Posterior cingulate gyrus (tissue), 11 donors: ENCODE results near the gene DEDD.

Experiments
- DNase-seq, 10 donors: peaks; one replicate each; pipeline versions ENCODE4 v3.0.0 to v3.0.0-alpha.2; 2020 to 2021; ENCODE audit warnings: mixed read lengths in 3 of 10
- intact Hi-C: fragments of 100-400 bp; cut with DNase I; formaldehyde crosslinking; loops from one replicate; pipeline ENCODE4 v1.15.1; 2023

The DEDD gene

DNA sequence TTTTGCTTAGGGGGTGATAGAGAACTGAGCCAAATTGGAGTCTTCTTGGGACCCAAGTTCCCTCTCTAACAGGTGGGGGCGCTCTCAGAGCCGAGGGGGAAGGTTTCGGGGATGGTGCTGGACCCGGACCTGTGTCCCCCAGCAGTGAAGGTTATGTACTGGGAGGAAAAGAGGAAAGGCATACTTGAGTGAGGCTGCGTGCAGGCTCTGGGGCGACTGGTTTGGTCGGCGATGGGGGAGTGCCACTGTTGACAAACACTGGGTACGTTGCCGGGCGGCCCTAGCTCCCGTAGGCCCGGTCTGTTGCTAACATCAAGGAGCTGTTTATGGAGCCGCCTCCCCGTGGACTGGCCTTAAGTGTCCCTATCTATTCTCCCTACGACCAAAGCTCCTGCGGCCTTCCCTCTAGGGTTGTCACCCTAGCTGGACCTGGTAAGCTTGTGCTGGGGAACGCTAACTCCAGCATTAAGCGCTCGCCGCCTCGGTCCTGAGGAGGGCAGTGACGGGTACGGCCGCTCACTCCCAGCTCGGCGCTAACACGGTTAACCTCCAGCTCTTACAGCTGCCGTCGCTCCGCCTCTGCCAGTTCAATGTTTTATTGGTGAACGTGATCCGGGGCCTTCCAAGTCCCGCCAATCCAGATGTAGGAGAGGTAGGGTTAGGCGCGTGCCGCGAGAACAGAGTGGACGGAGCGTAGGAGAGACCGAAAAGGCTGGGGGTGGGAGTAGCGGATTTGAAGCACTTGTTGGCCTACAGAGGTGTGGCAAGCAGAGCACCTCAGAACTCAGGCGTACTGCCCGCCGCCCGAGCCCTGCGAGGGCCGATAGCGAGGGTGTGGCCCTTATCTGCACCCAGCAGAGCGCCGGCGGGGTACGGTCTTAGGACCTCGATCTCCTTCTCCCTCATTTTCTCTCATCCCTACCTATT lies 33.5 kb upstream of the DEDD start, which contains the start of gene PPOX:
Gene PPOX, plus strand, starts transcription at position 685 of the 927 bp plus-strand sequence. CDS start 422 bp downstream, outside the sequence.
- DNase-seq: peak; percentile 96 to 100 (median 98)
- intact Hi-C loops: no loop called here

DNA sequence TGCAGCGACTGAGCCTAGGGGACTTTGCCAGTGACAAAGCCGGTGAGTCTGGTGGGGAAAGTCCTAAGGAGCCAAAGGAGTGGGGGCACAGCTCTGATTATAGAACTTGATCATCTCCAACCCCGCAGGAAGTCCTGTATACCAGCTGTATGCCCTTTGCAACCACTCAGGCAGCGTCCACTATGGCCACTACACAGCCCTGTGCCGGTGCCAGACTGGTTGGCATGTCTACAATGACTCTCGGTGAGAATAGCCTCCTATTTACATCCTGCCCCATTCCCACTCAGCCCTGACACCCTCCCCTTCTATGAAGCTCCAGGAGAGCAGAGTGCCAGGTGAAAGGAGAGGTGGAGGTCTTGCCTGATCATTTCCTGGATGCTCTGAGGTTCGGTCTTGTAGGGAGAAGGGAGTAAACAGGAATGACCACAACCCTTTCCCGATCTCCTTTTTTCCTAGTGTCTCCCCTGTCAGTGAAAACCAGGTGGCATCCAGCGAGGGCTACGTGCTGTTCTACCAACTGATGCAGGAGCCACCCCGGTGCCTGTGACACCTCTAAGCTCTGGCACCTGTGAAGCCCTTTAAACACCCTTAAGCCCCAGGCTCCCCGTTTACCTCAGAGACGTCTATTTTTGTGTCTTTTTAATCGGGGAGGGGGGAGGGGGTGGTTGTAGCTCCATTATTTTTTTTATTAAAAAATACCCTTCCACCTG lies 32.6 kb upstream of the DEDD start:
- DNase-seq: peak in 3 of 10 donors; percentile 51 to 68 (median 65)
- intact Hi-C loops: no loop called here

DNA sequence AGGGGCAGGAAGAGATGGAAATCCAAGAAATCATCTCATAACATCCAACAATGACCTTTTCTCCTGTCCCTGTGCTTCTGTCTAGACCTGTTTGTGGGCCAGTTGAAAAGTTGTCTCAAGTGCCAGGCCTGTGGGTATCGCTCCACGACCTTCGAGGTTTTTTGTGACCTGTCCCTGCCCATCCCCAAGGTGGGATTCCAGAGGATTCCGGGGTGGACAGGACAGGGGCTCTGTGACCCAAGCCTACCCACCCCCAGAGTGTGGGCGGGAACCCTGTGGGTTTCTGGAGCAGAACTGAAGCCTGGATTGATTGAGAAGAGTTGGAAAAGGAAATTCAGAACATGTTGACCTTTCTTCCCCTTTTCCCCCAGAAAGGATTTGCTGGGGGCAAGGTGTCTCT lies 31.3 kb upstream of the DEDD start:
- DNase-seq: peak in 2 of 10 donors; percentile 33 to 40
- intact Hi-C loops: no loop called here

DNA sequence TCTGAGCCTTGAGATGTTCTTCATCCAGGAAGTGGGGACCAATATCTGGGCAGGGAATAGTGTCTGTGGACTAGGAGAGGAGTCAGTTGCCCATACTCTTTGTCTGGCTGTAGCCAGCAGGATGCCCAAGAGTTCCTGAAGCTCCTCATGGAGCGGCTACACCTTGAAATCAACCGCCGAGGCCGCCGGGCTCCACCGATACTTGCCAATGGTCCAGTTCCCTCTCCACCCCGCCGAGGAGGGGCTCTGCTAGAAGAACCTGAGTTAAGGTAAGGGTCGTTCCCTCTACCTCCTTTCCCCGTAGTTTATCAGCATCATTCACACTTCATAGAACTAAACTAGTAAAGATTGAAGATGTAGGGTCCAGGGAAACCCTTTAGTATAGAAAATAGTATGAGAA lies 30.3 kb upstream of the DEDD start:
- peak in 1 of 10 donors; percentile 46 for DNase-seq
- intact Hi-C loops: no loop called here

DNA sequence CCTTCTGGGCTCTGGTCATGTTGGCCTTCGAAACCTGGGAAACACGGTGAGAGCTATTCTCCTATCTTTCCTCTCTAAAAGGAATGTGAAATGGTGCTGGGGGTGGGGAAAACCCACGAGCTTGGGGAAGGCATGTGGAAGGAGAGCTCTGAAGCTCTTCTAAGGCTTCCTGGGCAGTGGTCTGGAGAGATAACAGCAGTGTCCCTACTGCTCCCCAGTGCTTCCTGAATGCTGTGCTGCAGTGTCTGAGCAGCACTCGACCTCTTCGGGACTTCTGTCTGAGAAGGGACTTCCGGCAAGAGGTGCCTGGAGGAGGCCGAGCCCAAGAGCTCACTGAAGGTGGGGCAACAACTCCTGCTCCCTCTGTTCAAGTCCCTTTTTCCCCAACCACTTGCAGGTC lies 29.6 kb upstream of the DEDD start:
- intact Hi-C loops: no loop called here

DNA sequence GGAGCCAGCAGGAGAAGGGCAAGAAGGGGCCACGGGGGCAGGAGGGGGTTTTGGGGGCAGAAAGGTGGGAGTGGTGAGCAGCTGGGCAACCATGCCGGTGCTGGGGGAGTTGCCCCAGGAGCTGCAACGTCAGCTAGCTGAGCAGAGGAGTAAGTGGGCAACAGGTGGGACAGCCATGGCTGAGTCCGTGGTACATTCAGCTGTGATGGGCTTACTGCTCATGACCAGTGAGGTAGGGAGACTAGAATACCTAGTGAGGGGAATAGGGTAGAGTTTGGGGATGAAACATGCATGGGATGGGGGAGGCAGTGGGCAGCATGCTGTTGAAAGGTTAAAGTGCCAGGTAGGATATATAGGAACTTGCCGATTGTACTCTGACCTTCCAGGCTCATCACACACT lies 29.2 kb upstream of the DEDD start:
- peak in 1 of 10 donors; percentile 8 for DNase-seq
- intact Hi-C loops: no loop called here

More for the DNA sequence above, 29.6 kb upstream of the DEDD start:
- peak in 1 of 10 donors; percentile 10 for DNase-seq

DNA sequence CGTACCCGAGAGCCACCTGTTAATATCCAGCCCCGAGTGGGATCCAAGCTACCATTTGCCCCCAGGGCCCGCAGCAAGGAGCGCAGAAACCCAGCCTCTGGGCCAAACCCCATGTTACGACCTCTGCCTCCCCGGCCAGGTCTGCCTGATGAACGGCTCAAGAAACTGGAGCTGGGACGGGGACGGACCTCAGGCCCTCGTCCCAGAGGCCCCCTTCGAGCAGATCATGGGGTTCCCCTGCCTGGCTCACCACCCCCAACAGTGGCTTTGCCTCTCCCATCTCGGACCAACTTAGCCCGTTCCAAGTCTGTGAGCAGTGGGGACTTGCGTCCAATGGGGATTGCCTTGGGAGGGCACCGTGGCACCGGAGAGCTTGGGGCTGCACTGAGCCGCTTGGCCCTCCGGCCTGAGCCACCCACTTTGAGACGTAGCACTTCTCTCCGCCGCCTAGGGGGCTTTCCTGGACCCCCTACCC lies 28.2 kb upstream of the DEDD start:
- DNase-seq: peak in 1 of 10 donors; percentile 33
- intact Hi-C loops: no loop called here

DNA sequence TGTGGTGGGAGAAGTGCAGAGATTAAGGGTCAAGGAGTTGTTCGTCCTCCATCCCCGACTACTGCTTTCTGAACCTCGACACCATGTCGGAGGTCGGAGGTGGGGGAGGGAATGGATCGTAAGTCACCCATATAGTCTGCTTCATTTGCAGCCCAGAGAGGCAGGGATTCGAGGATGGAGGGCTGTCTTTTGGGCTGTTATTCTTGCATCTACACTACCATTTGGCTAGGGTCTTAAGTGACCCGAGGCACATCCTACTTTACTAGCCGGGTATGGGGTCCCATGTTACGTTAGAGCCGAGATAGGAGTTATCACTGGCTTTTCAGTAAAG lies 27.4 kb upstream of the DEDD start:
- DNase-seq: no peak
- intact Hi-C loops: no loop called here

DNA sequence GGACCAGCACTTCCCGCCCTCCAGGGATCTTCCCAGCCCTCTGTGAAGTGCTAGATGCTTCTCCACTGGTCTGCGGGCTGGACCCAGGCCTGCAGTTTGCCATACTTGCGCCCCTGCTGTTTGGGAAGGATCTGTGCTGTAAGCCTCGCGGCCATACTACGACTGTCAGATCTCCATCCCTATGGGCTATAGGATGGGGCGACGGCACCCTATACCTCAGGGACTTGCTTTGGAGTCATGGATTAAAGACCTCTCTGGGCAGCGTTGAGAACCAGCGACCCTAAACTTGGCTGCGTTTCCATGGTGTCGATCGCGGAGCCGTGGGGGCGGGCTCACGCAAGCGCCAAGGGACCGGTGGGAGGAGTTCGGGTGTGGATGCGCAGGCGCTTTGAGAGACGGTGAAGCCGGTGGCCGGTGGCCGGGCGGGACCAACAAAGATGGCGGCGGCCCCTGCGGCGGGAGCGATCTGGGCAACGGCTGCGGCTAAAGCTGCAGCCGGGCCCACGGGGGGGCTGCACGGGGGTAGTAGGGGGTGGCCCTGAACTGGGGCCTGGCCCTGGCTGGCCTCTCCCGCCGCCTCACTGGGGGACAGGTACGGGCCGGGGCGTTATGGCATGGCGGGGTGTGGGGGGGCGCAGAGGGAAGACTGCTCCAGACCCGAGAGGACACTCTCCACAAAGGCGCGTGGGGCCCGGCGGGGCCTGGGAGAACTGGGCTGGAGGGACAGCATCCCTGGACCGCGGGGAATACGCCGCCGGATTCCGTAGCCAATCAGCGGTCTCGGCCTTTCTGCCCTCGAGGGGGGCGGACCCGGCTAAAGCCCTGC lies 26.8 kb upstream of the DEDD start, which contains the start of gene USP21:
Gene USP21, plus strand, starts transcription at position 414 of the 826 bp plus-strand sequence. CDS start 1,141 bp downstream, outside the sequence.
- intact Hi-C loops: no loop called here
- peak; percentile 90 to 99 (median 96) for DNase-seq

DNA sequence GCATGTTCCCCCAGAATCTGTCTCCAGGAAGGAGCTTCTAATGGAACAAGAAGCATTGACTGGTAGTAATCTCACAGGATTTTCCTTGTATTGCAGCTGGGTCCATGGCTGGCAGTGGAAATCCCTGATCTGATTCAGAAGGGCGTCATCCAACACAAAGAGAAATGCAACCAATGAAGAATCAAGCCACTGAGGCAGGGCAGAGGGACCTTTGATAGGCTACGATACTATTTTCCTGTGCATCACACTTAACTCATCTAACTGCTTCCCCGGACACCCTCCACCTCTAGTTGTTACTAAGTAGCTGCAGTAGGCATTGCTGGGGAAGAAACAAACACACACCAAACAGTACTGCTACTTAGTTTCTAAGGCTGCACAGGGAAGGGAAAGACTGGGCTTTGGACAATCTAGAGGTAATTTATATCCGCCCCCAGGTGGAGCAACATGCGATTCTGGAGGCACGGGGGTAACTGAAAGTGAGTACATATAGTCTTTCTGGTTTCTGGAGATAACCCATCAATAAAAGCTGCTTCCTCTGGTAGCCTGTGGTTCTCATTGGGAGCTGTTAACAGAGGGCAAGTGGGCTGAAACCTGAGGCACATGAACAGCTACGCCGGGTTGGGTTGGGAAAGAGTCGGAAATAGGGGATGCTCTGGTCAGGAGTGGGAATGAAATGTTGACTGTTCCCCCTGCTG lies 26.0 kb upstream of the DEDD start:
- intact Hi-C loops: no loop called here
- no peak for DNase-seq

DNA sequence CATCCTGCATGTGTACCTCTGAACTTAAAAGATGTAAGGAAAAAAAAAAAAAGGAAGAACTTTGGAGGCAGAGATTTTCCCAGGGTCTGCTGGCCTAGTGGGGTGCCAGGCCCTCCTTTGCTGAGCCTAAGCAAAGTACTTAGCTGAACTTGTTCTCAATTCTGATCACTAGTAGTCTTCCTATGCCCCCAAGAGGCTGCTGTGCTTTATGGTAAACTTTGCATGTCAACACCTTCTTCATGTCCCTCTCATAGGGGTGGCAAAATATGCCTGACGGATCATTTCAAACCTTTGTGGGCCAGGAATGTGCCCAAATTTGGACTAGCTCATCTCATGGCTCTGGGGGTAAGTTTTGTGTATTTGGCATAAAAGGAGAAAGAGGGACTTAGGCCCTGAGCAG lies 25.4 kb upstream of the DEDD start:
- no peak for DNase-seq
- intact Hi-C loops: no loop called here

DNA sequence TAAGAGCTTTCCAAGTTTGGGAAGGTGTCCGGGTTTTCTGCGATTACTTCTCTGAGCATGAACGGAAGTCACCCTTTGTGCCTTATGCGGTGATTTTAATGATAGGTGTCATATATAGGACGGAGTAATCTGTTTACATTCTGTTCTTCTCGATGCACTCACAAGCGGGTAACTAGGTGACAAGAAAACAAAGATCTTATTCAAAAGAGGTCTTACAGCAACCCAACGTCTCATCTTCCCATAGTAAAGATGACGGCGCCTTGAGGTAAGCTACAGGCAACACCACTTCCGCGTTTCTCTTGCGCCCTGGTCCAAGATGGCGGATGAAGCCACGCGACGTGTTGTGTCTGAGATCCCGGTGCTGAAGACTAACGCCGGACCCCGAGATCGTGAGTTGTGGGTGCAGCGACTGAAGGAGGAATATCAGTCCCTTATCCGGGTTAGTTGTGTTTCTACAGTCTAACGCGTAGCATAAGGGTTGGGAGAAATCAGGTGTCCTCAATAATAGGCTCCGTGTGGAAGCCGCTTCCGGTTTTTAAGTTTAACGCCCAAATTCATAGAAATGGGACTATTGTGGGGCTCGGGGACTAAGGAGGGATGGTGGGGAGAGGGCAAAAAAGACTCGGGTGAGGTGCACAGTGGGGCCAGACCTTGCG lies 21.3 kb upstream of the DEDD start, which contains the start of gene UFC1:
Gene UFC1, plus strand, starts transcription at position 297 of the 656 bp plus-strand sequence. Its CDS starts 20 bp downstream, at position 317.
- intact Hi-C loops: loop anchor here (1.0 kb wide), 1 partner anchor 21 kb away; no protein-coding TSS in a partner anchor

DNA sequence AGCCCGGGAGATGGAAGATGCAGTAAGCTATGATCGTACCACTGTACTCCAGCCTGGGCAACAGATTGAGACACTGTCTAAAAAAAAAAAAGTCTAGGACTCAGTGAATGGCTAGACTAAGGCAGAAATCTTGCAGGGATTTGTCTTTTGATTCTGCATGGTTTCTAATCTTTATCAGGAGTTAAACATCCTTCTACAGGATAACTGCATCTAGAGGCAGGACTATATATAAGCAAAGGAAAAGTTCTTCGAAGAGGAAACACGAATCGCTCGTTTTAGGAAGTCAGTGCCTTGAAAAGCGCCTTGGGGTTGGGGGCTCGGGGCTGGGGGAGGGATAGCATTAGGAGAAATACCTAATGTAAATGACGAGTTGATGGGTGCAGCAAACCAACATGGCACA lies 20.7 kb upstream of the DEDD start:
- DNase-seq: no peak
- intact Hi-C loops: loop anchor here (1.0 kb wide), 1 partner anchor 20 kb away; no protein-coding TSS in a partner anchor

More for the DNA sequence above, 21.3 kb upstream of the DEDD start, which contains the start of gene UFC1:
- peak; percentile 68 to 97 (median 78) for DNase-seq

DNA sequence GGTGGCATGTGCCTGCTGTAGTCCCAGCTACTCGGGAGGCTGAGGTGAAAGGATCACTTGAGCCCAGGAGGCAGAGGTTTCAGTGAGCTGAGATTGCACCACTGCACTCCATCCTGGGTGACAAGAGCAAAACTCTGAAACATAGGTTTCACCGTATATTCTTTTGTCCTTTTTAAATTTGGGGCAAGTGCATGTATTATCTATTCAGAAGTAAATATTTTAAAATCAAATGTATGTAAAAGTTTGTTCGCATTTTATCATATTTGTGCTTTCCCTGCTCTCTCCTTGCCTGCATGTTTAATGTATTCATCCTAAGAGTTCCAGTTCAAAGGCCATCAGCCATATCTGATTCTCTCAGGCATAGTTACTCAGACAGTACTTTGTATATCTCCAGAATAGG lies 13.4 kb upstream of the DEDD start:
- no peak for DNase-seq
- intact Hi-C loops: no loop called here

DNA sequence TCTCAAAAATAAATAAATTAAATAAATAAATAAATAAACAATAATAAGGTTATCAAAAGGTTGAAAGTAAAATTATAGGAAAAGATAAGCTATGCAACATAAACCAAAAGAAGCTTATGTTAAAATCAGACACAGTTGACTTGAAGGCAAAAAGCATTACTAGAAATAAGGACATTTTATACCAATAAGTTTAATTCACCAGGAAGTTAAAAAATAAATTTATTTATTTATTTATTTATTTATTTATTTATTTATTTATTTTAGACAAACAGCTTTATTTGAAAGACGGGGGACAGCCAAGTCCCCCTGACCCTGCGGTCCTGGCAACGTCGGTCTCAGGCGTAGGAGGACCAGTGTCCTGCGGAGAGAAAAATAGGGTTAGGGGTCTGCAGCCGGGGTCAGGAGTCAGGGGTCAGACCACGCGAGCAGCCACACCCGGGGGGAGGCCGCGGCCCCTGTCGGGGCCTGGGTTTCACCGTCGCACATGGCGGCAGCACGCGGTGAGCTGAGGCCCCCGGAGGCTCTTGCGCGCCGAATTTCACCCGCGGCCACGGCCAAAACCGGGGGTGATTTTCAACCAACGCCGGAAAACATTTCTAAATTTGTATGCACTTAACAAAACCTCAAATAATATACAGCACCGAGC lies 8.4 kb upstream of the DEDD start:
- peak in 1 of 10 donors; percentile 45 for DNase-seq
- intact Hi-C loops: no loop called here

DNA sequence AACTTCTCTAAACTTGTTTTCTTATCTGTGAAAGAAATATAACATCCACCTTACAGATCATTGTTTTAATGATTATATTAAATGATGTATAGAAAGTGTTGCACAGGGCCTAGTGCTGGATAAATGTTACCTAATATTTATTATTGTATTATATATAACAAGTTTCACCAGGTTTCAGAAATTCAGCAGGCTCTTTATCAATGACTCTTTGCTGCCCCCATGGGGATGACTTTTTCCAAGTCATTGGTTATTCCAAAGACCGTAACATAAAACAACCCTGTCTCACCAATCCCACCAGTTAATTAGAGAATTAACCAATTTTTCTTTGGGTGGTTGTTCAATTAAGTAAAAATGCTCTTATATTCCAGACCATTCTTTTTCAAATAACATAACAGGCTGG lies 7.3 kb upstream of the DEDD start:
- intact Hi-C loops: no loop called here
- DNase-seq: no peak

DNA sequence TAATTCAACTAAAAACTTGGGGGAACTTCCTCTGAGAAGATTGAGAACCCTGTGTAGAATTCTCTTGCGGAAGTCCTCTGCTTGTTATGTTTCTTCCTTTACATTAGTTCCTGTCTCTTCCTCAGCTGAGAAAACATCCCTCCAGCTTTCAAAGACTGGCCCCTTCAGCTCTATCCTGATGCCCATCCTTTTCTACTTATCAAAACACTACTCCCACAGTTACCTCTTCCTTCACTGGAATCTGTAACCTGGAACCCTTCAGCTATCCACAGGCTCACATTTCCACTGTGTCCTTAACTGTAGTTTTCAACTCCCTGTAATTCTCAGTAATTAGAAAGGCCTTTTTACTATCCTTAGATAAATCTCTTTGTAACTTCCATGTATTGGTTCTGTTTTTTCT lies 6.0 kb upstream of the DEDD start:
- DNase-seq: no peak
- intact Hi-C loops: no loop called here

DNA sequence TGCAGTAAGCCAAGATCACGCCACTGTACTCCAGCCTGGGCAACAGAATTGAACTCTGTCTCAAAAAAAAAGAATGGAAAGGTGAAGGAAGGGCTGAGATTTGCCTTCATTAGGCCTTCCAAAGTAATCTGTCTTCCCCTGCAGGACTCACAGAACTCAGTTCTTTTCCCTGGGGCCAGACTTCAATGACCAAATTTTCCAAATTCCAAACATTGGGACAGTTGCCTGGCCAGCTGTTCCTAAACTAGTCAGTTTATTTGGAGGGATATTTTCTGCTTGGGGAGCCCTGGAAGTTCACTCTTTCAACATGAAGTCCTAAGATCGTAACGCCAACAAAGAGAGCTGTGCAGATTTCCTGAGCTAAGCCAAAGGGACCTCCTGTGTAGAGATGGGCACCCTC lies 5.4 kb upstream of the DEDD start:
- intact Hi-C loops: no loop called here
- DNase-seq: peak in 1 of 10 donors; percentile 8
